NCI-H1417 treated with DMSO at 0.1 percent for 48 hours (cell line): Measurements from ENCODE around the gene CHAC2.
"Not testable (repeated sequence)": the region's sequence is repeated elsewhere in the genome, so short reads cannot be mapped to it uniquely, and the experiment has no call there.

Experiments used
- DNase-seq: peaks from one replicate; lab custom pipeline; 2025; lab: John Stamatoyannopoulos, UW

Gene CHAC2

DNA sequence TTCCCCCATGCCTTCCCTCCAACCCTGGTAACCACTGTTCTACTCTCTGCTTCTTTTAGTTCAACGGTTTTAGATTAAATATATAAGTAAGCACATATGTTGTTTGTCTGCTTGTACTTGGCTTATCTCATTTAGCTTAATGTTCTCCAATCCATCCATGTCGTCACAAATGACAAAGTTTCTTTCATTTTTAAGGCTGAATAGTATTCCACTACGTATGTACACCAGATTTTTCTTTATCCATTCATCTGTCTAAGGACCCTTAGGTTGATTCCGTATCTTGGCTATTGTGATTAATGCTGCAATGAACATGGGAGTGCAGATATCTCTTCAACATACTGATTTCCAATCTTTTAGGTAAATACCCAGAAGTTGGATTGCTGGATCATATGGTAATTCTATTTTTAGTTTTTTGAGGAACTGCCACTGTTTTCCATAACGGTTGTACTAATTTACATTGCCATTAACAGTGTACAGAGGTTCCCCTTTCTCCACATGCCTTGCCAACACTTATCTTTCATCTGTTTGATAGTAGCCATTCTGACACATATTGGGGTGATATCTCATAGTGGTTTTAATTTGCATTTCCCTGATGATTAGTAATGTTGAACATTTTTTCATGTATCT, 11.0 kb downstream of the CHAC2 start:
- DNase-seq, result no peak

GRCh38 chr2:53780056-53780455, 12.5 kb downstream of the CHAC2 start:
- DNase-seq, result no peak

DNA sequence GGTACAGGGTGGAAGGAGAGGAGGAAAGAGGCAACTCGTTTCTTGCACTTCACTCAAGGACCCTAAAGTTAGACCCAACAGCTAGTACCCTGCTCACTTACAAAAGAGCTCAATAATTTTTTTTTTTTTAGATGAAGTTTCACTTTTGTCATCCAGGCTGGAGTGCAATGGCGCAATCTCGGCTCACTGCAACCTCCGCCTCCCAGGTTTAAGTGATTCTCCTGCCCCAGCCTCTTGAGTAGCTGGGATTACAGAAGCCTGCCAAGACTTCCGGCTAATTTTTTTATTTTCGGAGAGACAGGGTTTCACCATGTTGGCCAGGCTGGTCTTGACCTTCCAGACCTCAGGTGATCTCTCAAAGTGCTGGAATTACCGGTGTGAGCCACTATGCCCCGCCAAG, 15.1 kb downstream of the CHAC2 start:
- DNase-seq, result no peak

GRCh38 chr2:53784436-53784835, 16.8 kb downstream of the CHAC2 start:
- DNase-seq, result no peak

- DNase-seq, result no peak
These were observed 17.8 kb downstream of the CHAC2 start for GRCh38 chr2:53785366-53785765.

DNA sequence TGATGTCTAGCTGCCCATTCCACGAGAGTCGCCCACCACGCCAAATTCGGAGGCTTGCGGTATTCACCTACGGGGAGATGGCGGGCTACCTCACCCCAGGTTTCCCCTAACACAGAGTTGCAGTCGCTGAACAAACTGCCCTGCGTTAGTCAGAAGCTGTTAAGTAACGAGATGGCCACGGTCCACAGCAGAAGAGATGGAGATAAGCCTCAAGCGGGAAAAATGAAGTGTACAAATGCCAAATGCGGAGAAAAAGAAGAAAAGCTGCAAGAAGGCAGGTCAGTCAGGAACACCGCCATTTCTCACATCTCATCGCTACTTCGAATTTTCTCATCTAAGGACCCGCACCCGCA, 18.7 kb downstream of the CHAC2 start:
- no peak for DNase-seq

DNA sequence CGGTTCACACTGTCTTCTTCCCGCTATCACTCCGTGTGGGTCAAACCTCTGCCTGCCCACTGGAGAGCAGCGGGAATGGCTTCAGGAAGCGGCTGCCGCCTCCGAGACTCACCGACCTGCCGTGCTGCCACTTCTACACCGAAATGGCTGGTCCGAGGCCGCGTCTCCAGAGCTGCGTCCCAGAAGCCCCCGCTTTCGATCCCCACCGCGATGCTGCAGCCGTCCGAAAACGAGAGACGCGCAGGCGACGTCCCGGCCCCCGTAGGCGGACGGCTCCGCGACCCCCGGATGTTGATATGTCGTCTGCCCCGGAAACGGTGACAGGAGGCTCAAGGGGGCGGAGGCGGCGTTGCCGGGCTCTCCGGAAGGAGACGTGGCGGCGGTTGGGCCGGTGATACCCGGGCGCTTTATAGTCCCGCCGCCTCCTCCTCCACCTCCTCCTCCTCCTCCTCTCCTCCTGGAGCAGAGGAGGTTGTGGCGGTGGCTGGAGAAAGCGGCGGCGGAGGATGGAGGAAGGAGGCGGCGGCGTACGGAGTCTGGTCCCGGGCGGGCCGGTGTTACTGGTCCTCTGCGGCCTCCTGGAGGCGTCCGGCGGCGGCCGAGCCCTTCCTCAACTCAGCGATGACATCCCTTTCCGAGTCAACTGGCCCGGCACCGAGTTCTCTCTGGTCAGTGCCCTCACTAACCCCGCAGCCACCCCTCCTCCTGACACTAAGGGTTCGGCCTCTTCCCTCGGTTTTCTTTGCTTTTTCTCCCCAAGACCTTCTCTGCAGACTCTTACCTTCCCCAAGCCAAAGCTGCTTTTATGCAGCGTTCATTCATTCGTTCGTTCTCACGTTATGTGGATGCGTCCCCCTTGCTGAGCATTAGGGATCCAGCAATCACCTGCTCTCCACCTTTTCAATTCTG, 19.4 kb downstream of the CHAC2 start, which contains the start of the genes ASB3 and ERLEC1:
Gene ASB3 (minus strand): TSS at position 249 of the 909 bp plus-strand sequence. CDS start 21,381 bp downstream, outside the sequence.
Gene ERLEC1 (plus strand): TSS at position 340 of the 909 bp plus-strand sequence. CDS start 167 bp downstream, at position 507.
- peak; percentile 48 for DNase-seq

- no peak for DNase-seq
These were observed 20.1 kb downstream of the CHAC2 start for GRCh38 chr2:53787614-53788289.

- DNase-seq, result no peak
These were observed 25.7 kb downstream of the CHAC2 start for GRCh38 chr2:53793261-53793660.

- no peak for DNase-seq
These were observed 26.2 kb downstream of the CHAC2 start for GRCh38 chr2:53793821-53794220.

- no peak for DNase-seq
These were observed 33.9 kb downstream of the CHAC2 start for GRCh38 chr2:53801547-53801946.

GRCh38 chr2:53802617-53803151, 35.1 kb downstream of the CHAC2 start:
- no peak for DNase-seq

DNA sequence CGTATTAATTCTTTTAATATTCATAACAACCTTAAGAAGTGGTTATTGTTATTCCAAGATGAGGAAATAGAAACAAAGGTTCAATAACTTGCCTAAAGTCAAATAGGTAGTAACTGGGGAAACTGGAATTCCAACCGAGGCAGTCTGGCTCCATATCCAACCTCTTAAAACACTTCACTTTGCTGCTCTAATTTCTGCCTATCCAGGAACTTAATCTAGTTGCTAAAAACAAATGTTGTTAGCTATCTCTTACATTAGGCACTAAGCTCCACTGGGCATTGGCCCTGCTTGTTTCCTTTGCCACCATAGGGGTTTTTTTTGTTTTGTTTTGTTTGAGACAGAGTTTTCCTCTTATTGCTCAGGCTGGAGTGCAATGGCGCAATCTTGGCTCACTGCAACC, 44.0 kb downstream of the CHAC2 start:
- DNase-seq, result no peak

DNA sequence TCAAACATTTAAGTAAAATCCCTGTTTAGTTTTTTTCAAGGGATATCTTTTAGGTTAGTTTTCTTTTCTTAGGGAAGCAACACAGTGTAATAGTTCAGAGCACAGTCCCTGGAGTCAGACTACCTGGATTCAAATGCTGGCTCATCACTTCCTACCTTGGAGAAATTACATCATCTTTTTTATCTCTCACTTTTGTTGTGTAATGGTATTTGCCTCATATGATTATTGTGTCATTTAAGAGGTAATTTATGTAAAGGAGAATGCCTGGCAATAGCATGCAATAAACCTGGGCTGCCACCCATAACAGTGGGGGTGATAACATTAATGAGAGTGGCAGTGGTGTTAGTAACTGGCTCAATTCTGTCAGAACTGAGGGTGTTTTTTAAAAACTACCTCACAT, 45.5 kb downstream of the CHAC2 start:
- DNase-seq, result no peak

- no peak for DNase-seq
These were observed 51.3 kb downstream of the CHAC2 start for GRCh38 chr2:53818854-53819435.

GRCh38 chr2:53819634-53820033, 52.0 kb downstream of the CHAC2 start:
- DNase-seq, result no peak

DNA sequence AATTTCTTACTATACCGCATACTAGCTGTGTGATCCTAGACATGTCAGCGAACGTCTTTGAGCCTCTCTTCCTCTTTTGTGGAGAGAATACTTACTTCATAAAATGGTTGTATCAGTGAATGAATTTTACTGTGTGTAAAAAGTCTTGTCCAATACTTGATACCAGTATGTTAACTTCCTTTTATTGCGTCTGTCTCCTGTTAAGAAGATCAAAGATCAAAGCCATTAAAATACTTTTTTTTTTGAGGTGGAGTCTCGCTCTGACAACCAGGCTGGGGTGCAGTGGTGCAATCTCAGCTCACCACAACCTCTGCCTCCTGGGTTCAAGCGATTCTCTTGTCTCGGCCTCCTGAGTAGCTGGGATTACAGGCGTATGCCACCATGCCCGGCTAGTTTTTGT, 52.4 kb downstream of the CHAC2 start:
- DNase-seq, result no peak

DNA sequence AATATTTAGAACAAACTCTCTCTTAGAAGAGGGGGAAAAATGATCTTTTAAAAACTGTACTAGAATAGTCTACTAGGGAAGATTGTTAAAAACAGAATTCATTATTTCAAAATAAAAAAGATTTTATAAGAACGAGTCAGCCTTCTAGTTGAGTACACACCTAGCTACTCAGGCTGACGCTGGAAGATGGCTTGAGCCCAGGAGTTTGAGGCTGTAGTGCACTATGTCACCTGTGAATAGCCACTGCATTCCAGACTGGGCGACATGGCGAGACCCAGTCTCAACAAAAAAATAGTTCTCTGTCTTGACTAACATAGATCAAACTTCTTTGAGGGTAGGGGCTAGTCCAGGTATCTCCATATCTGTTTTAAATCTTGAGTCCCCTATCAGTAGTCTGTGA, 53.1 kb downstream of the CHAC2 start:
- DNase-seq, result no peak

- DNase-seq, result no peak
These were observed 54.2 kb downstream of the CHAC2 start for GRCh38 chr2:53821810-53822209.

DNA sequence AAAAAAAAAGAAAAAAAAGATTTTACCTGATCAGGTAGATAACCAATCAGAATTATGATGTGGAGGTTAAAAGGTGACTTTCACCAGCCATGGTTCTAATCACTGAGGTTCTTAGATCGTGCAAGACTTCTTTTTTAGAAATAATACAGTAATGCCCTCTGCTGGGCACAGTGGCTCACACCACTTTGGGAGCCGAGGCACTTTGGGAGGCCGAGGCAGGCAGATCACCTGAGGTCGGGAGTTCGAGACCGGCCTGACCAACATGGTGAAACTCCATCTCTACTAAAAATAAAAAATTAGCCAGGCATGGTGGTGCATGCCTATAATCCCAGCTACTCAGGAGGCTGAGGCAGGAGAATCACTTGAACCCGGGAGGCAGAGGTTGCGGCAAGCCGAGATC, 56.0 kb downstream of the CHAC2 start:
- DNase-seq, result not testable (repeated sequence)
